Tibial nerve (tissue), 4 donors: ENCODE measurements around the gene STK39.

ENCODE experiments used
- CTCF ChIP-seq, 5 experiments: fragments of 200-600 bp in 3 of 5; fragments of 450-650 bp in 2 of 5; sonication (generic) in 3 of 5; IDR thresholded peaks; one replicate each; pipeline ENCODE4 v1.5.1; 2016 to 2019; ENCODE audit warnings: antibody characterized with exemption in 5 of 5, mild to moderate bottlenecking in 3 of 5, moderate library complexity in 2 of 5
- EP300 ChIP-seq, 2 donors: sonication (generic); formaldehyde crosslinking; IDR thresholded peaks; one replicate each; pipeline ENCODE4 v1.6.1; 2017; ENCODE audit warnings: antibody characterized with exemption in 2 of 2, mild to moderate bottlenecking in 1 of 2
- POLR2A ChIP-seq, 2 donors: fragments of 450-650 bp; IDR thresholded peaks; one replicate each; pipeline ENCODE4 v1.6.1; 2017; ENCODE audit warnings: antibody characterized with exemption in 2 of 2, mild to moderate bottlenecking in 2 of 2, moderate library complexity in 2 of 2

DNA sequence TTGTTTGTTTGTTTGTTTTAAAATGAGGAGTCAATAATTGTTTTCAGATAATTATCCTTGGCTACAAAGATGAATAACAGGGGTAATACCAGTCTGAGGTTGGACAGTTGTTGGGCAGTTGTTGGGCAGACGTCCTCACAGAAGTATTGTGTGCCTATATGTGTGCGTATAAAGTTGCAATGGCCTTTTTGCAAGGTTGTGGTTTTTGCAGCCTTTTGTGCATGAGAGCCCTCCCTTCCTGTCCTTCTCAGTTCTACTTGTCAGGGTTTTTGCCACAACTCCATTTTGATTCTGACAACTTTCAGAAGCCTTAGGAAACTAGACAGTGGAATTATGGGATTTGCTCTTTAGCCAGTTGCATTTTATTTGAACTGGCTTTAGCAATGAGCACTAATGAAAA, 6.0 kb upstream of the STK39 start:
- TF ChIP-seq POLR2A (IDR thresholded peaks at IDR 0.05) (no peak), CTCF (IDR thresholded peaks at IDR 0.05) (no peak), EP300 (IDR thresholded peaks at IDR 0.05) (no peak)
